H1 (cell line): ENCODE measurements around the gene TMEM115. TPM values are rescaled to one million over a fixed set of nuclear protein-coding genes. Genes with fewer than 3 reads are reported as not detected.

Experiments used
- CTCF ChIA-PET: fragments of 300-600 bp; sonication (Branson Sonifier 250); formaldehyde crosslinking; loops from one replicate; lab custom pipeline; 2021; ENCODE audit not compliant: partially characterized antibody; lab: Charles Lee
- POLR2A ChIA-PET: fragments of 300-600 bp; sonication (Branson Sonifier 250); formaldehyde crosslinking; loops from one replicate; lab custom pipeline; 2021; ENCODE audit warnings: inconsistent platforms; ENCODE audit not compliant: partially characterized antibody; lab: Charles Lee
- DNase-seq, 2 experiments: peaks; one replicate each; pipeline versions ENCODE4 v3.0.0 to v3.0.0-alpha.2; 2010 to 2022; ENCODE audit warnings: low spot score in 2 of 2, low read depth in 1 of 2, mixed read lengths in 1 of 2
- FAIRE-seq: peaks from 2 replicates; lab custom pipeline; 2011; peaks lifted over from hg19 to GRCh38; lab: Jason Lieb, UNC
- H2AFZ ChIP-seq: 2 replicates; pipeline ENCODE4 v1.8.1; 2012; ENCODE audit warnings: low read length, inconsistent platforms
- H2AK5ac ChIP-seq: 2 replicates; pipeline ENCODE4 v1.6.1; 2013; ENCODE audit warnings: low read depth, low read length
- H2BK120ac ChIP-seq: replicated peaks from 2 replicates; pipeline ENCODE3; 2013; ENCODE audit warnings: low read depth, low read length, inconsistent platforms
- H2BK12ac ChIP-seq: 2 replicates; pipeline ENCODE4 v1.6.1; 2013; ENCODE audit warnings: low read depth, low read length
- H2BK15ac ChIP-seq: 2 replicates; pipeline ENCODE4 v1.6.1; 2013; ENCODE audit warnings: low read length
- H2BK20ac ChIP-seq: 2 replicates; pipeline ENCODE4 v1.6.1; 2013; ENCODE audit warnings: low read length
- H2BK5ac ChIP-seq: 2 replicates; pipeline ENCODE4 v1.6.1; 2013; ENCODE audit warnings: low read depth, low read length
- H3K14ac ChIP-seq: 2 replicates; pipeline ENCODE4 v1.6.1; 2013; ENCODE audit warnings: inconsistent platforms; ENCODE audit not compliant: insufficient read length
- H3K18ac ChIP-seq: 2 replicates; pipeline ENCODE4 v1.6.1; 2013; ENCODE audit warnings: low read length; ENCODE audit errors: extremely low read depth
- H3K23ac ChIP-seq: 2 replicates; pipeline ENCODE4 v1.6.1; 2013; ENCODE audit warnings: inconsistent platforms; ENCODE audit not compliant: insufficient read length
- H3K23me2 ChIP-seq: 2 replicates; pipeline ENCODE4 v1.6.1; 2013; ENCODE audit warnings: low read depth, low read length
- H3K27ac ChIP-seq: 2 replicates; pipeline ENCODE4 v1.6.1; 2011; ENCODE audit warnings: low read depth, low read length, inconsistent platforms
- H3K27me3 ChIP-seq, 4 experiments: replicated peaks in 1 of 4; 1 replicate in 1 of 4; 2 replicates in 3 of 4; pipeline versions ENCODE4 v1.6.1 to v1.8.1; 2011 to 2013; ENCODE audit warnings: low read length in 3 of 4, mild to moderate bottlenecking in 3 of 4, inconsistent platforms in 2 of 4, mixed read lengths in 2 of 4, moderate library complexity in 1 of 4; ENCODE audit not compliant: control insufficient read depth in 3 of 4, insufficient read depth in 3 of 4; ENCODE audit errors: extremely low read depth in 1 of 4
- H3K36me3 ChIP-seq, 4 experiments: 2 replicates each; pipeline versions ENCODE4 v1.6.1 to v1.8.1; 2011 to 2013; ENCODE audit warnings: mild to moderate bottlenecking in 4 of 4, low read length in 3 of 4, moderate library complexity in 2 of 4, control low read depth in 1 of 4, inconsistent platforms in 1 of 4; ENCODE audit not compliant: insufficient read depth in 4 of 4, control insufficient read depth in 2 of 4
- H3K4ac ChIP-seq: replicated peaks from 2 replicates; pipeline ENCODE3; 2013; ENCODE audit warnings: low read length, low read depth, mixed read lengths, inconsistent platforms; ENCODE audit not compliant: insufficient read length
- H3K4me1 ChIP-seq, 4 experiments: replicated peaks in 1 of 4; 1 replicate in 1 of 4; 2 replicates in 3 of 4; pipeline versions ENCODE4 v1.6.1 to v1.8.1; 2011 to 2013; ENCODE audit warnings: low read length in 3 of 4, inconsistent platforms in 2 of 4, mixed read lengths in 1 of 4; ENCODE audit not compliant: insufficient read depth in 4 of 4, control insufficient read depth in 3 of 4
- H3K4me2 ChIP-seq, 2 experiments: 2 replicates each; pipeline versions ENCODE4 v1.6.1 to v1.8.1; 2011 to 2013; ENCODE audit warnings: low read depth in 2 of 2, low read length in 2 of 2, control low read depth in 1 of 2, inconsistent platforms in 1 of 2, mild to moderate bottlenecking in 1 of 2; ENCODE audit not compliant: insufficient read depth in 1 of 2
- H3K4me3 ChIP-seq, 4 experiments: fragments of 200-600, 300-600 bp in 1 of 4; sonication (generic), shearing (Covaris generic), sonication (Bioruptor Twin) in 1 of 4; 2 replicates each; pipeline versions ENCODE4 v1.5.1 to v1.8.1; 2011 to 2016; ENCODE audit warnings: low read length in 4 of 4, low read depth in 3 of 4, control low read depth in 2 of 4, inconsistent platforms in 2 of 4, mild to moderate bottlenecking in 2 of 4, mixed read lengths in 1 of 4, moderate library complexity in 1 of 4; ENCODE audit not compliant: insufficient read depth in 2 of 4; ENCODE audit errors: extremely low read depth in 1 of 4
- H3K56ac ChIP-seq: replicated peaks from 2 replicates; pipeline ENCODE3; 2013; ENCODE audit warnings: low read depth, mild to moderate bottlenecking, mixed read lengths, low read length, inconsistent platforms; ENCODE audit not compliant: insufficient read length
- H3K79me1 ChIP-seq: 2 replicates; pipeline ENCODE4 v1.6.1; 2013; ENCODE audit warnings: low read depth, low read length, control low read depth
- H3K79me2 ChIP-seq, 2 experiments: 2 replicates each; pipeline versions ENCODE4 v1.6.1 to v1.8.1; 2012 to 2013; ENCODE audit warnings: low read length in 2 of 2, mild to moderate bottlenecking in 2 of 2, inconsistent platforms in 1 of 2; ENCODE audit not compliant: insufficient read depth in 2 of 2, control insufficient read depth in 1 of 2
- H3K9ac ChIP-seq, 4 experiments: replicated peaks in 1 of 4; 1 replicate in 1 of 4; 2 replicates in 3 of 4; pipeline versions ENCODE4 v1.6.1 to v1.8.1; 2011 to 2013; ENCODE audit warnings: low read depth in 3 of 4, low read length in 3 of 4, control low read depth in 2 of 4, mild to moderate bottlenecking in 2 of 4, moderate library complexity in 2 of 4, inconsistent platforms in 1 of 4; ENCODE audit errors: extremely low read depth in 1 of 4
- H3K9me3 ChIP-seq, 2 experiments: 2 replicates each; pipeline versions ENCODE4 v1.6.1 to v1.8.1; 2012 to 2013; ENCODE audit warnings: mild to moderate bottlenecking in 2 of 2, moderate library complexity in 2 of 2, control low read depth in 1 of 2, inconsistent platforms in 1 of 2, low read depth in 1 of 2, low read length in 1 of 2, mixed read lengths in 1 of 2; ENCODE audit not compliant: insufficient read depth in 2 of 2
- H4K20me1 ChIP-seq, 2 experiments: replicated peaks in 1 of 2; 2 replicates each; pipeline versions ENCODE3 to v1.8.1; 2011 to 2013; ENCODE audit warnings: inconsistent platforms in 2 of 2, low read length in 2 of 2, mild to moderate bottlenecking in 1 of 2; ENCODE audit not compliant: insufficient read depth in 2 of 2, control insufficient read depth in 1 of 2
- H4K5ac ChIP-seq: 2 replicates; pipeline ENCODE4 v1.6.1; 2013; ENCODE audit warnings: low read length, low read depth, mixed read lengths, inconsistent platforms; ENCODE audit not compliant: insufficient read length
- H4K8ac ChIP-seq: 2 replicates; pipeline ENCODE4 v1.8.0; 2013; ENCODE audit warnings: mild to moderate bottlenecking, moderate library complexity, low read length, inconsistent platforms; ENCODE audit not compliant: insufficient read depth; ENCODE audit errors: extremely low read depth
- H4K91ac ChIP-seq: replicated peaks from 2 replicates; pipeline ENCODE3; 2013; ENCODE audit warnings: low read length, mixed read lengths, inconsistent platforms; ENCODE audit not compliant: insufficient read length
- BCL11A ChIP-seq, 2 experiments: IDR thresholded peaks; one replicate each; pipeline ENCODE4 v1.6.1; 2011; ENCODE audit warnings: low read depth in 2 of 2, low read length in 2 of 2, mild to moderate bottlenecking in 2 of 2
- BRCA1 ChIP-seq: IDR thresholded peaks from 2 replicates; pipeline ENCODE4 v1.6.1; 2012; ENCODE audit warnings: low read depth, low read length, improper control_type of control experiment
- KDM1A ChIP-seq: fragments of 200-600, 300-600 bp; sonication (generic); IDR thresholded peaks from 2 replicates; pipeline ENCODE4 v1.7.1; 2016; ENCODE audit warnings: mild to moderate bottlenecking, low read length, borderline replicate concordance
- RFX5 ChIP-seq: IDR thresholded peaks from 2 replicates; pipeline ENCODE4 v1.6.1; 2011; ENCODE audit warnings: low read depth, low read length, improper control_type of control experiment, borderline replicate concordance
- RNF2 ChIP-seq: fragments of 200-900, 300-1000 bp; sonication (generic); IDR thresholded peaks from 2 replicates; pipeline ENCODE4 v1.7.1; 2016; ENCODE audit warnings: borderline replicate concordance, low read depth, mild to moderate bottlenecking, antibody characterized with exemption, low read length; ENCODE audit not compliant: poor library complexity, severe bottlenecking; ENCODE audit errors: missing control alignments
- SP2 ChIP-seq: IDR thresholded peaks from 2 replicates; pipeline ENCODE4 v1.6.1; 2012; ENCODE audit warnings: mild to moderate bottlenecking, low read length, inconsistent platforms
- SRF ChIP-seq: IDR thresholded peaks from 2 replicates; pipeline ENCODE4 v1.6.1; 2011; ENCODE audit warnings: mild to moderate bottlenecking, low read depth, low read length, moderate library complexity
- TAF1 ChIP-seq: IDR thresholded peaks from 2 replicates; pipeline ENCODE4 v1.6.1; 2011; ENCODE audit warnings: mild to moderate bottlenecking, low read depth, low read length
- TCF12 ChIP-seq: IDR thresholded peaks from 2 replicates; pipeline ENCODE4 v1.6.1; 2011; ENCODE audit warnings: low read depth, mild to moderate bottlenecking, low read length
- TEAD4 ChIP-seq: IDR thresholded peaks from 2 replicates; pipeline ENCODE4 v1.6.1; 2012; ENCODE audit warnings: low read depth, low read length, inconsistent platforms, mixed read lengths
- USF2 ChIP-seq: IDR thresholded peaks from 2 replicates; pipeline ENCODE4 v1.6.1; 2011; ENCODE audit warnings: low read length, improper control_type of control experiment
- WGBS, 2 experiments: shearing (Covaris generic) in 1 of 2; methylation state at CpG; one replicate each; pipeline versions ENCODE4 v1.1.6 to v1.1.7; 2013 to 2015; ENCODE audit warnings: low lambda C conversion rate in 2 of 2, mixed read lengths in 2 of 2, inconsistent platforms in 1 of 2, low coverage in 1 of 2, missing lambda C conversion rate in 1 of 2; ENCODE audit not compliant: insufficient replicate concordance in 2 of 2, insufficient coverage in 1 of 2, insufficient read length in 1 of 2; ENCODE audit errors: extremely low coverage in 1 of 2, missing lambda C conversion rate in 1 of 2; 5-methylcytosine and 5-hydroxymethylcytosine counted together
- polyA plus RNA-seq, 7 experiments: library from polyadenylated mRNA; depleted of rRNA in 3 of 7; stranded (reverse) in 5 of 7; unstranded in 2 of 7; fragments of >200 nt in 5 of 7; fragments of 200-250 nt in 2 of 7; gene quantifications; 1 replicate in 5 of 7; 2 replicates in 1 of 7; 4 replicates in 1 of 7; pipeline versions ENCODE4 v1.2.1 to v1.2.3, GENCODE V29; 2011 to 2013; ENCODE audit warnings: missing spikeins in 2 of 7, mixed read lengths in 2 of 7
- total RNA-seq: library from RNA; stranded (reverse); fragmentation: NEBNext Ultra II Directional; extraction: Animal tissue kit (Norgen Biotek cat#: 25700); gene quantifications from 2 replicates; pipeline ENCODE4 v1.2.1, GENCODE V29; 2021

The TMEM115 gene
- total and polyA plus RNA-seq, 2 of the 8 experiments (the other 6 are each of a cell fraction or from before 2014, with no cell fraction given) = 25.4 to 32.4 TPM

GRCh38 chr3:50342813-50343633, 16.3 kb downstream of the TMEM115 start:
- no peak overlapping the region for H3K4ac ChIP-seq
- WGBS, 2 experiments = 73% methylated on average over 13 of the region's 13 CpGs; no CpG with 5 or more reads in 1 of the 2 experiments
- H3K9me3 ChIP-seq = no peaks in the 10 kb centered on the region
- H3K4me3 ChIP-seq = no peak overlapping the region
- peak overlapping the region; percentile 29; the same call in 1 of the 2 replicates for H4K8ac ChIP-seq
- no peak overlapping the region for H2BK120ac ChIP-seq
- H3K56ac ChIP-seq = no peak overlapping the region
- H2BK5ac ChIP-seq = no peak overlapping the region
- no peak overlapping the region for H3K14ac ChIP-seq
- H3K27me3 ChIP-seq = peaks cover 23 to 69% (median 56%) of the 10 kb centered on the region in 4 experiments
- no peak overlapping the region for H4K91ac ChIP-seq
- no peak overlapping the region for H2BK20ac ChIP-seq
- ChIA-PET POLR2A (interaction anchor here (1.0 kb wide), 2 partner anchors 11 to 21 kb away, joined by 3 read pairs; no protein-coding TSS in a partner anchor), CTCF (interaction anchor here (0.8 to 10.0 kb wide), 10 partner anchors 11 to 209 kb away, joined by 3 to 84 read pairs (median 4); partner anchors contain the start of genes HYAL3 and NAA80)
- no peak overlapping the region for H2AFZ ChIP-seq
- no peak overlapping the region for H2AK5ac ChIP-seq
- DNase-seq (no peak), FAIRE-seq (no peak)
- H3K23ac ChIP-seq = no peak overlapping the region
- H3K36me3 ChIP-seq = no peaks in the 10 kb centered on the region
- no peak overlapping the region for H3K4me2 ChIP-seq
- H3K4me1 ChIP-seq = peaks cover 0 to 16% (median 12%) of the 10 kb centered on the region in 4 experiments; a peak in 5 of 7 replicates
- H2BK15ac ChIP-seq = no peak overlapping the region; the same call in 1 of the 2 replicates
- no peak overlapping the region for H3K18ac ChIP-seq
- H3K23me2 ChIP-seq = peaks cover 15% of the 10 kb centered on the region; the same call in 1 of the 2 replicates
- no peak overlapping the region for H4K5ac ChIP-seq
- no peak overlapping the region for H3K27ac ChIP-seq
- H3K9ac ChIP-seq = no peak overlapping the region
- no peaks in the 10 kb centered on the region for H3K79me1 ChIP-seq
- no peak overlapping the region; the same call in 1 of the 2 replicates for H2BK12ac ChIP-seq
- H3K79me2 ChIP-seq = no peaks in the 10 kb centered on the region
- H4K20me1 ChIP-seq = peaks cover 3% of the 10 kb centered on the region in 2 experiments
- no peak for TF ChIP-seq SP2
- no peak for TF ChIP-seq BCL11A (IDR thresholded peaks at IDR 0.05; ENCODE audit: low read depth in 2 of 2, low read length in 2 of 2)
- TF ChIP-seq BRCA1 = no peak
- TF ChIP-seq TAF1 = no peak
- no peak for TF ChIP-seq RFX5
- no peak for TF ChIP-seq SRF
- no peak for TF ChIP-seq TCF12
- TF ChIP-seq RNF2 = no peak
- no peak for TF ChIP-seq USF2
- no peak for TF ChIP-seq TEAD4
- TF ChIP-seq KDM1A = no peak
